ENCODE results near the gene AMACR.
A peak's percentile ranks its signal among the peaks of the same experiment; 100 is the strongest.

The AMACR gene

DNA sequence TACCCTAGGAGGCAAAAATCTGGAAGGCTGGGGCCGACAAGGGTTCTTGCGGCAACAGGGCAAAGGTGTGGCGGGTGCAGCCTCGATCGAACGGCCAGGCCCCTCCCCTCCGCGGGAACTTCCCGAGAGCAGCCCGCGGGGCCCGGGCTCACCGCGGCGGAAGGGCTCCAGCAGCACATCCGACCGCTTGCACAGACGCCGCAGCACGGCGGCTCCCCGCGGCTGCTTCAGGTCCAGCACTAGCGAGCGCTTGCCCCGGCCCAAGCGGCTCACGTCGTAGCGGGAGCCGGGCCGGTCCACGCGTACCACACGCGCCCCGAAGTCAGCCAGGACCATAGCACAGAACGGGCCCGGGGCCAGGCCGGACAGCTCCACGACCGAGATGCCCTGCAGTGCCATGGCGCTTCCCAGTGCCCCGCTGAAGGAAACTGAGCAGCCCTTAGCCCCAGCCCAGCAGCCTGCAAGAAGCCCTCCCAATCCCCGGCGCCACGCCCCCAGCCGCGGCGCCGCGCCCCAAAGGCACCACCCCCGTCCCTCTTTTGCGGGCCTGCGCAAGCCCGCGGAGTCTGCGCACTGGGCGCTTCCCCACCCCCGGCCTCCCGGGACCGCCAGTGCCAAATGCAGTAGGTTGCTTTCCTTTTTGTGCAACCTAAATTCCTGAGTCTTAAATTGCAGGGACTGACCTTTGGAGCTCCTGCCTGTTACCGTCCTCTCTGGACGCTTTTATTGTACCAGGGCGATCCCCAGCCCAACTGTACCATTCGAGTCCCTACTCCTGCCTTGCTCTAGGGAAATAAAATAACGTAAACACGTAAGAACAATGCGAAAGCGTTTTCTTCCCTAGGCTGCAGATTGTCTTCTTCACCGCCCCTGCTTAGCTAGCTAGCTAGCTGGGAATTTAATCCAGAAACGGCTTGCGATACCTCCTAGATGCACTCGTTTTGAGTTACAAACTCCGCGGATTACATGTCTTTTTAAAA, at the start of gene AMACR:
AMACR (minus strand) TSS at position 430 of the 980 bp plus-strand sequence; CDS start at position 399, 31 bp downstream.
- DNase-seq = peak; percentile 66 to 79 (median 73)

DNA sequence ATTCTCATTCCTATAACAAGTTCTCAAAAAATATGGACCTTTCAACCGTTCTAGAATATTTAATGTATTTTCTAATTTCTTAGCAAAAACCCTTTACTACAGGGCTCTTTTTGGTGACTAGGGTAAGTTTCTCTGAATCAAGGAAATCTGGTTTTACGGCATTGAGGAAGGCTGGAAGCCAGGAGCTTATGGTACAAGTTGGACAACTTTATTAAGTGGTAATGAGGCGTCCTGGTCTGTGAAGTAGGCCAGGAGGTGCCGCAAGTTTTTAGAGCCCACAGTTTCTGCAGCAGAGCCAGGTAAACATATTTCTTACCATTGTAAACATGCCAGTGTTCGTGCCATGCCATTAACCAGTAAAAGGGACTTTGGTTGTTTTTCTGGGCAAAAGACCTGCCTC, 49.7 kb upstream of the AMACR start:
- DNase-seq = no peak

DNA sequence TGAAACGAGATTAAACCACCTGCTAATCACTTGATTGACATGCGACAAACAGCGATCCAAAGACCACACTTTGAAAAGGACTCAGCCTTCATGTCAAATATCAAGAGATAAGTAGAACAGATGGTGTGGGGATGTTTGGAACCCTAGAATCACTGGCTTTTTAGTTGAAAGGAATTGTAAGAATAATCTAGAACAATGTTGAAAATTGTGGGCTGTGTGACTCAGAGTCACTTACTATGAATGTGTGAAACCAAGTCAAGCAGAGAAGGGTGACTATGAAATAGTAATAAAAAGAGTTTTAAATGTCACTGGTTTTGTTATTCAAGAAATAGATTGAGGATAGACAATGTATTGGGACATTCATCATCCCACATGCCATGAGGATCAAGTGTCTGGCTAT, 49.3 kb upstream of the AMACR start:
- no peak for DNase-seq

DNA sequence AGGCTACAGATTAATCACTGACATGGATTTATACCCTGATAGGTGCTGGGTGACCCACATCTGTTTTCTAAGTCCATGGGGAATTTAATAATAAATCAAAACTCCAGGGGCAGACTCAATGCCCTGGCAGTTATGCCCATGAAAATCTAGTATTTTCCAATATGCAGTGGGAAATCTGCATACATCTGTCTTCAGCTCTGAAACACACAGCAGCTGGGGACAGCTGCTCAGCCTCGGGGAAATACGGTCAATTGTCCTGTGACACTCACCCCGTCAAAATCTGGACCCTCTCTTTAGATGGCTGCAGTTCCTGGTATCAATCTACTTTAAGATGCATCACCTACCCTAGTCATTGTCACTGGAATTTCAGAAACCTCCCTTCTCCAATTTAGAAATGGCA, 47.8 kb upstream of the AMACR start:
- DNase-seq = no peak

DNA sequence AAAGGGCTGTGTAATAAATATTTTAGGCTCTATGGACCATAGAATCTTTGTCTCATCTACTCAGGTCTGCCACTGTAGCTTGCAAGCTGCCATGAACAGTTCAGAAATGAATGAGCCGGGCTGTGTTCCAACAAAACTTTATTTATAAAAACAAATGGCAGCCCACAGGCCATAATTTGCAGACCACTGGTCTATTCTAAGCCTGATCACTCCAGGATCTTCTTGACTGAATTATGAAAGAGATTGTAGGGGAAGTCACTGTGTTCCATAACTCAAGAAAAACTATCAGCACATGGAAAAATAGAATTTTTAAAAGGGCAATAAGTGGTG, 46.5 kb upstream of the AMACR start:
- no peak for DNase-seq

DNA sequence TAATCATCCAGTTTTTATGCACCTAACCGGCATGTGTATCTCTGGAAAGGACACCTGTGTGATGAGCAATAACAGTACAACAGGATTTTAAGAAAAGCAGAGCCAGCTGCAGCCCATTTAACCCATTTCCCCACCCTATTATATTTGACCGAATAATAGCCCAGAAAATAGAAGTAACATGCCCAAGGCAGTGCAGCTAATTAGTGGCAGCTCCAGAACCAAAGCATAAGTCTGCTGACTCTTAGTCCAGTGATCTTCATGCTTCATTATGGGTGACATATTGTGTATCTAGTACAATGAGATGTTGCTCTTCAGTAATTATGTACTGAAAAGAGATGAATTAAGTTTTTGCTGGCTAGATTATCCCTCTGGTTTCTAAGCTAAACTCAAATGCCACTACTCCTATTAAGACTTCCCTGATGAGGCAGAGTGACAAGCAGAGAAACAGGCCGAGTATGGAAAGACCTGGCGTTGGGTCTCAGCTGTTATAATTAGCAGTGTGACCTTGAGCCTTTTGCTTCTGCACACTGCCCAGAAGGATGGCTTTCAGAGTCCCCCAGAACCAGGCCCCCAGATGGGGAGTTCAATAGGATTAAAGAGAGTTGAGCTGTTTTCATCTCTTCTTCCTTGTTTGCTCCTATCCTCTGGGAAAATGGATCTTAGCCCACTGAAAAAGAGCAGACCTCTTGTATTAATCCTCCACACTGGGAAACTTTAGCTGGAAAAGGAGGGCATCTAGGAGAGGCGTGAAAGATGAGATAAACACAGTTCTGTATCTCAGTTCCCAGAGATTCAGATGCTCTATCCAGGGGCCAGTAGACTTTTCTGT, 45.9 kb upstream of the AMACR start:
- no peak for DNase-seq

DNA sequence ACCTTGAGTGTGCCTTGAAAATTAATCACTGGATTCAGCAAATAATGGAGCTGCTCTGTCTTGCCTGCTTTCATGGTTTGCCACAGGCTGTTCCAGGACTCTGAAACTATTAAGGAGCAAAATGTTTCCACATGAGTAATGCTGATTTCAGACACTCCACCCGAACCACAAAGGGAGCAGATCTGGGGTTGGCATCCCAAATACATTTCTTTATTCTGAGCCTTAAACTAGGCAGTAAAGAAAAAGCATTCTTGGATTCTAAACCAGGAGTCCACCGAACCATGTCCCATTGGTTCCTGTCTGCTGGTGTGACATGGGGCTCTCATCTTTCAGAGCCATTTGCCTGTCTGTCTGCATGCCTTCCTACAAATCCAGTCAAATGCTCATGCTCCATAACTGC, 45.3 kb upstream of the AMACR start:
- no peak for DNase-seq

DNA sequence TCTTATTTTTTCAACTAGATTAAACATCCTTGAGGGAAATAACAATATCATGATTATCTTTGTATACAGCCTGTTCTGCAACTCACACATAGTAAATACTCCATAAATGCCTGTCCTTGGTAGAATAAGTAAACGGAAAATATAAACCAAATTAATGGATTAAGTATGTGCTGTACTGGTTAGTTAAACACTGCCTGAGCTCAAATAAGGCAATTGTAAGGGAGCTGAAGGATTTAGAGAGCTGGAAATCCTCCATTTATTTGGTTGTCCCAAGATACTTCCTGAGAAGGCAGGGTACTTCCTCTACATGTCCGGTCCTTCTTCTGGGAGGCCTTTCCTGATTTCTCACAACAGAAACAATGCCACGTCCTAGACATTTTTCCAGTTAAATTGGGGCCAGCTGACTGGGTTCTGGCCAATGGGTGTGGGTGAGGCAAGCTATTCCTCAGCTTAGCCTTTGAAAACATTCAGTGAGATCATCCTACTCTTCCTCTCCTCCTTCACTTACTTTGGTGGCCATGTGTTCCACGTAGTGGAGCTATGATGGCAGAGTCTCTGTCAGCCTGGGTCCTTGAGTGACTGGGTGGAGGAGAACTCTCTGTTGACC, 43.6 kb upstream of the AMACR start:
- DNase-seq = no peak

DNA sequence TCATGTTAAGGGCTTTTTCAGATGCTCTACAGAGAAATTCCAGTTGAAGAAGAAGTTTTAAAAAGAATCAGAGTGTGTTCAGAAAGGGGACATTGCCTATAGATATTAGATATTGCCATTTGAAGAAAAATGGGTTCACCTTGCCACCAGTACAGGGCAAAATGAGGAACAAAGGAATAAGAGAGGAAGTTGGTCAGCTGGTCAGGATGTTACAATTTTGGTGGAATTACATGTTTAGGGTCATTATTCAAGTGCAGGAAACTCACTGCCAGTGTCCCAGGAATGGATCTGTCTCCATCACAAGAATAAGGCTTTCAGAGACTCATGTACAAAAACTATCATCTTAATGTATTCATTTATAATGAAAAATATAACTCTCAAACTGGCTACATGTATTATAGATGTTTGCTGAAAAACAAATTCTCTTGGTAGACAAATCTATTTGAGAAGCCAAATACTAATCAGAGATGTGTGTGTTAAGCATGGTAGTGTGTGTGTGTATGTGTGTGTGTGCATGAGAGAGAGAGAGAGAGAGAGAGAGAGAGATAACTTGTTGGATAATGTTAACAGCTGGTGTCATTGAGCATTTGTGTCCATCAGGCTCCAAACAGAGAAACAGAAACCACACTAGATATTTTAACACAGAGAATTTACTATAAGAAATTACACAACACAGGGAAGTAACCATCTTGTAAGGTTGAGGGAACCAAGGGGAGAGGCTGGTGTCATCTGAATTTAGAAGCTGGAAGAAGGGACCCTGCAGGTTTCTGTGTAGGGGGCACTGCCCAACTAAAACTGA, 40.1 kb upstream of the AMACR start:
- DNase-seq = no peak

DNA sequence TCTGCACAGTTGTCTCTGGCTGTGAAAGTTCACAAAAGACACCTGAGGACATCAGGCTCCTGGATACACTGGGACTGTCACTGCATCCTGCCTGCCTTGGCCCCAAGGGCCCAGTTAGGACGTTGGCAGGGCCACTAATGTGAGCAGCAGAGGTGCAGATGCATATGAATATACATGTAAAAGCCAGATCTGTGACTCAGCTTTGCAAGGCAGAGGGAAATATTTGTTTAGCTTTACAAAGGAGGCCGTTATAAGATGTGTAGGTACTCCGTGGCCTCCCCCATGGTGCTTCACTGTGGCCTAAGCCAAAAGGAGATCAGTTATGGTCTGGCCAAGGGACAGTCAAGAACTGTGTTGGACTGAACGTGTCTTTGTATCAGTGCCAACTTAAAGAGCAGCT, 39.3 kb upstream of the AMACR start:
- DNase-seq = no peak

DNA sequence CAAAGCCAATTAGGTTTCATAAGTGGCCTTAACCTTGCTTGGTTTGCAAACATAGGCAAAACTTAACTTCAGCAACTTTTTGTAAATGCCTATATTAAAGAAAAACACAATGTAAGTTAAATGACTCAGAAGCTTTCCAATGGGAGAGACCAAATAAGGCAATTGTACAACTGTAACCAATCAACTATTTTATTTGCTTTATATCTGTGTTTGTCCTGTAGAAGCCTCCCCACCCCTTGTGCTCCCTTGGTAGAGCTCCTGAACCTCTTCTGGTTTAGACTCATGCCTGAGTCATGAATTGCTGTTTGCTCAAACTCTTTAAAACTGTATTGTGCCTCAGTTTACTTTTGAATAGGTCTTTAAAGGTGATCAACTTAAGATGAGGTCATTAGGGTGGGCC, 38.1 kb upstream of the AMACR start:
- no peak for DNase-seq

DNA sequence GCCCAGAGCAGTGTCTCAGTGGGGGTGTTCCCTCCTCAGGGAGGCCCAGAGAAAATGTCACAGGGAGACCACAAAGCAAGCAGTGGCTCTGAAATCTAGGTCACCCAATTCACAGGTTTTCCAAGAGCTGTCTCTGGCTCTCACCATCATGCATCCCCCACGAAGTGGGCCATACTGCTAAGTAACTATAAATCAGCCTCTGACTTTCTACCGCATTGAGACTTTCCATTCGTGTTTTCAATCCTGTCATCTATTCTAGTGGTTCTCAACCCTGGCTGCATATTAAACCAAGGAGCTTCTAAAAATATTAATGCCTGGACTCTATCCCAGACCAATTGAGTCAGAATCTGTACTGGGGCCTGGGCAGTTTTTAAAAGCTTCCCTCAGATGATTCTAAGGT, 37.2 kb upstream of the AMACR start:
- no peak for DNase-seq

DNA sequence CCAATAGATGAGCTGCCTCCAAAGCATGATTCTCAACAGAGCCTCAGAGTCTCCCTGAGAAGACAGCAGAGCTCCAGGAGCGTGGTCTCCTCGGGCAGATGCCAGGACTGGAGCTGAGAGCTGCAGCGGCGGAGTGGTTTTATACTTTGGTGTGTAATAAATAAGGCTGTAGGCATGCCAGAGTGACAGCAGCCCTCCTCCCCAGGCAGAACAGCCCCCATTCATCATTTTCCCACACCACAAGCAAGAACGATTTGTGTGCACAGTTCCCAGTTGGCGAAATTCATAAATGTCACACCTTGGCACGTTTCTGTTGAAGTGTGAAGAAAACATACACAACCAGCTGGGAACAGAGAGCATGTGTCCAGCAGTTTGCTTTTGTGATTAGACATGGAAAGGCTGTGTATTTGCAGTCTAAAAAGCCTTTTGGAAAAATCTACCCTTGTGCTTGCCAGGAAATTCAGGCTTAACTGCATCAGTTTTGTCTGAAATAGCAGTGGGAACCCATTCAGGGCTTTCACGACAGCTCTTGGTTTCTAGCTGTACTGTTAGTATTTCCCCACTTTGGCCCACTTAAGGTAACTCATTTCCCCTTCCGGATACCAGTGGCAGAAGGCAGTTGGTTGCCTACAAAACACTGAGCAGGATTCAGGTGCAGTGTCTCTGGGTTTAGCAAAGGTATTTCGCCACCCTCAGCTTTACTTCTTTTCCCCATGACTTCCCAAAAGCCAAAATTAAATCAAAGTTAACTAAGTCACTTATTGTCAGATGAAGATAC, 35.4 kb upstream of the AMACR start, which contains the start of gene C1QTNF3:
C1QTNF3 (minus strand) TSS at position 115 of the 778 bp plus-strand sequence; CDS start at position 27, 88 bp downstream.
- no peak for DNase-seq

DNA sequence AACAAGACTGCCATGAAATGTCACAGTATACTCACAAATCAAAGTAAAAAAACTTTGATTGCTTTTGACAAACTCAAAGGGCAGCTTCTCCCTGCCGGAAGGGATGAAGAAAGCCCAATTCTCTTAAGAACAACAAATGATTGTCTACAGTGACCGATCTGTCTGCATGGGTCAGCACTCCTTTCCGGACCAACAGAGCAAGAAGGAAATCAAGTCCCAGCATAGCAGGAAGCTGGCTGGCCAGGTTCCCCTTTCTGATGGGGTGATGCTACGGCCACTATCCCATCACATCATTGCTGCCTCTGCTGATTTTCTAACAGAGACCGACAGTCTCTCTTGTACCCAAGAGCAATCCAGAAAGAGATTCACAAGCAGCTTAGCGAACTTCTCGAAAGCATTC, 34.5 kb upstream of the AMACR start:
- no peak for DNase-seq

DNA sequence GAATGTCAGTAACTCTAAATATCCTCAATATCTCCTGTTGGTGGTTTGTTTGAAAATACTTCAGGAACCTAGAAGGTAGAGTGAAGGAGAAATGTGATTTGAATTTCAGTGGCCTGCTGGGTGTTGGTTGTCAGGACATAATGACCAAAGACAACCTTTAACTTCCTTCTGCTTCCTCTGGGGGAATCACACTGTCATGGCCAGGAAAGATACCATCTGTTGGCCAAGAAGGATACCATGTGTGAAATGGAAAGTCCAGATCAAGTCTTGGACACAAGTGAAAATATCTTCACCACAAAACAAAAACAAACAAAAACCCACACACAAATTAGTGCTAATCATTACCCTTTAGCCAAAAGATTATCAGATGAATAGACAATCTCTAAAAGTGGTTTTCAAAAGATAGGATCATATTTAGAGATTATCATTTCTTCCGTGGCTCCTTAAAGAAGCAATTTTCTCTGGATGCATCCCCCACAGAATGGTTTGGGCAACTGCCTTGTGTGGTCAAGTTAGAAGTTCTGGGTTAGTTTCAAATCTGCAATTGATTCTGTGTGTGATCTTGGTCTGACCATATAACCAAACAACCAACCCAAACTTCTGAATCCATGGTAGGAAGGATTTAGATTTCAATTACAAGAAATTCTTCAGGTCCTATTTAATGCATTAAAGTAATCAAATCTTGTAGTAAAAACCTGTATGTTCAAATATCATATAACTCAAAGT, 33.6 kb upstream of the AMACR start:
- no peak for DNase-seq

DNA sequence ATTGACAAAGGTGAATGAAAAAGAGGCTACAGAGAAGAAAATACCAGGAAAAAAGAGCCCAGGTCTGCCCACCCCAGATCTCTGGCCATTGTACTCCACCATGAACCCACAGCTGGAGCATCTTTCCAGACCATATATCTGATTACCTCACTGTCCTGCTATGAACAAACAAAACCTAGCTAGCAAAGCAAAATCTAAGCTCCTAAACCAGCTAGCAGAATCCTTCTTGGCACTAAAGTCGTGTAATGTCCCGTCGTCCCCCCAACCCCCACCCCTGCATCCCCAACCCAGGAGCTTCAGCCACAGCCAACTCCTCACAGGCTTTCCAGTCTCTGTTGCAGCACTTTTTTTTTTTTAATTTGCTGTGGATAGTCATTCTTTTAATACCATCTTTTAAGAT, 32.6 kb upstream of the AMACR start:
- DNase-seq = no peak

DNA sequence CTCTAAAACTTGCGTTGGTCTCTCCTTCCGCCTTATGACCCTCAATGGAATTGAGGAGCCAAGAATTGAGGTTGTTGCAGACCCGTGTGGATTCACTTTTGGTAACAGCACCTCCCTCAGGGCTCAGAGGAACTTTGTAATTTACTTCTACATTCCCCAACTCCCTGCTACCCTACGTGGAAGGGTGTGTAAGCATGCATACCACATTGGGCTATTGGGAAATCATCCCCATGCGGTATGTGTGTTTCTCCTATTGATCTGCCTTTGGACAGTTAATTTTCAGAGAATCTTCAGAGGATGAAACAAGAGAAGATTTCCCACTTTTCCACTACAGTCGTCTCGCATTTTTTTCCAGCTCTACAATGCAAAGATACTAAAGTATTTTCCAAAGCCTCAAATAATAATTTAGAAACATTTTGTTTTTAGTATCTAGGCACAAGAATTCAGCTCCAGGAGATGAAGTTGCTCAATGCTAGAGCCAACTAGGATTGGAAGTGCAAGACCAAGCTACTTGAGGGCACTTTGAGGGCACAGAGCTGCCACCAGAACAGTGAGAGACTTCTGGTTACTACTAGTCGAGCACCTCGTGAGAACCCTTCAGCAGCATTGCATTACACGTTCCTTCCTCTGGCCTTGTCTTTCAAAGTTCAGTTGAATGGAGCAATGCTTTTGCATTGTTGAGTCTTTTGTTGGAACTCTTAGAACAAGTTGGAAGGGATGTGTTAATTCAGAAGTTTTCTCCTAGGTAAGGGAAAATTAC, 31.7 kb upstream of the AMACR start:
- DNase-seq = no peak

DNA sequence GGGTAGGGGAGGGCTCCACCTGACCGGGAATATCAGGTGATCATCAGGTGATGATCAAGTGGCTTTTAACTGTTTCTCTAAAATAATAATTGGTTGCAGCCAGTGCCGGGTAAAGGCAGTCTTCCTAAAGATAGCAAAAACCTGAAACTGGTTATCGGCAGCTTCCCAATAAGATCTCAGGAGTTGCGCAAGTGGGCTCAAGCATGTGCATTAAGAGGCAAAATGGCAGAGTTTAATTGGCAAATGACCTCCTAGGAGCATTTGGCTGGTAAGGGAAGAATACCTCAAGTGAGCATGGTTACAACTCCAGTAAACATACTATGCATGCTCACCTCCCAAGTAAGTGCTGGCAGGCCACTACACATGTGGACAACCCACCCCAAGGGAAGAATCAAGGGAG, 31.0 kb upstream of the AMACR start:
- DNase-seq = no peak

DNA sequence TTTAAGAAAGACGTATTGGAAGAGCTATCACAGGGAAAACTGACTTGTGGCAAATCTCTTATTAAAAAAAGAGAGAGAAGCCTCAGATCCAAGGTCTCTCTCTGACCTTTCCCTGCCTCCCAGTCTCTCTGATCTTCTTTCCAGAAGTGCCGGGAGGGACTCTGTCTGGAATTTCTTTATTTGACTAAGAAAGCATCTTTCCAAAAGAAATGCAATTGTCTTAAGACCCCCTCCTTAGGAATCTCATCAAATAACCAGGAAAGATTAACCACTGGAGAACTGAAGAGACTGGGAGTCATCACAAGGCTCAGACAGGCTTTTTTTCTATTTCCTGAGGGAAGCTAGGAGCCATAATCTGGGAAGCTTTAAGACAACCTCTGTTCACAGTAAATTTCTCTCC, 30.5 kb upstream of the AMACR start:
- DNase-seq = no peak

DNA sequence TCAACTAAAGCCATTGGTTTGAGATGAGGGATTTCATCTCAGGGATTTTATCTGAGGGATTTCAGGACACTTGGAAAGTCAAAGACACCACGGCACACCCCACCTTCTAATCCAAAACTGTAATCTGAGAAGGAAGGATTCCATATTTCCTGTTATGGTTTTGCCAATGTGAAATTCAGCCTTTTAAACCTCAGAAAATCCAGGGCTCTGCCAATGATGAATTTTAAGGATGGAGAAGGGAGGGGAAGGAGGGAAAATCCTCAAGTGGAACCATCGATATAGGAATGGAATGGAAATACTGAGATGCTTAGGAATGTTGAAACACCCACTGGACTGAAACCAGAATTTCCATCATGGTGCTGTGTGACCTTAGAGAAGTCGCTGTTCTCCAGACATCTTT, 29.9 kb upstream of the AMACR start:
- no peak for DNase-seq
